GM20000 (cell line): Measurements from ENCODE around the gene PIM3.

ENCODE experiments used
- DNase-seq: peaks from one replicate; pipeline ENCODE4 v3.0.0; 2012; ENCODE audit warnings: low spot score
- CTCF ChIP-seq: IDR thresholded peaks from 2 replicates; pipeline ENCODE4 v1.5.1; 2012; ENCODE audit warnings: mild to moderate bottlenecking, control low read depth; ENCODE audit errors: extremely low read depth, missing control alignments

The PIM3 gene

GRCh38 chr22:49965091-49966040 is 4.8 kb downstream of the PIM3 start:
- DNase-seq, result no peak
- TF ChIP-seq CTCF, result no peak

GRCh38 chr22:49966041-49966773 is 5.6 kb downstream of the PIM3 start:
- DNase-seq, result no peak
- no peak for TF ChIP-seq CTCF

GRCh38 chr22:49966774-49967705 is 6.5 kb downstream of the PIM3 start:
- no peak for TF ChIP-seq CTCF
- no peak for DNase-seq

- DNase-seq, result no peak
- TF ChIP-seq CTCF, result no peak
Observed at GRCh38 chr22:49967706-49968208, 7.2 kb downstream of the PIM3 start.

GRCh38 chr22:49968313-49968830 is 7.8 kb downstream of the PIM3 start:
- TF ChIP-seq CTCF, result no peak
- no peak for DNase-seq

GRCh38 chr22:49968831-49969661 is 8.5 kb downstream of the PIM3 start:
- no peak for DNase-seq
- TF ChIP-seq CTCF, result no peak
